HG03378 (cell line): ENCODE data around the gene MAD1L1.

ENCODE experiments used
- ATAC-seq: cut with Tn5 transposase; IDR thresholded peaks from one replicate; pipeline ENCODE4 v1.9.1; 2021; ENCODE audit warnings: mild to moderate bottlenecking, moderate library complexity; ENCODE audit not compliant: unreplicated experiment

The MAD1L1 gene

DNA sequence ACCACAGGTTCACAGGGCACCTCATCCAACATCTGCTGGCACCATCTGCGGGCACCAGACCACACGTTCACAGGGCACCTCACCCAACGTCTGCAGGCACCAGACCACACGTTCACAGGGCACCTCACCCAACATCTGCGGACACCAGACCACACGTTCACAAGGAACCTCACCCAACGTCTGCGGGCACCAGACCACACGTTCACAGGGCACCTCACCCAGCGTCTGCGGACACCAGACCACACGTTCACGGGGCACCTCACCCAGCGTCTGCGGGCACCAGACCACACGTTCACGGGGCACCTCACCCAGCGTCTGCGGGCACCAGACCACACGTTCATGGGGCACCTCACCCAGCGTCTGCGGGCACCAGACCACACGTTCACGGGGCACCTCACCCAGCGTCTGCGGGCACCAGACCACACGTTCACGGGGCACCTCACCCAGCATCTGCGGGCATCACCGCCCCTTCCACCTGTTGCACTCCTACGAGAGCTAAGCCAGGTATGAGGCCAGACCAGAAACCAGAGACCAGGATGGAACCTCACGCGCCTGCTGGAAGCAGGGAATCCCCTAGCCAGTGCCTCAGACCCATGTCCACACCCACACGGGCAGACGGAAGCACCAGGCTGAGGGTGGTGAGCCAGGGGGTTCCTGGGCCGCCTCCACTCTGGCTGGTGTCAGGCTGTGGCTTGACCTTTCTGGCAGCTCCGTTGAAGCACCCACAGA is 182.8 kb downstream of the MAD1L1 start:
- no peak for ATAC-seq

DNA sequence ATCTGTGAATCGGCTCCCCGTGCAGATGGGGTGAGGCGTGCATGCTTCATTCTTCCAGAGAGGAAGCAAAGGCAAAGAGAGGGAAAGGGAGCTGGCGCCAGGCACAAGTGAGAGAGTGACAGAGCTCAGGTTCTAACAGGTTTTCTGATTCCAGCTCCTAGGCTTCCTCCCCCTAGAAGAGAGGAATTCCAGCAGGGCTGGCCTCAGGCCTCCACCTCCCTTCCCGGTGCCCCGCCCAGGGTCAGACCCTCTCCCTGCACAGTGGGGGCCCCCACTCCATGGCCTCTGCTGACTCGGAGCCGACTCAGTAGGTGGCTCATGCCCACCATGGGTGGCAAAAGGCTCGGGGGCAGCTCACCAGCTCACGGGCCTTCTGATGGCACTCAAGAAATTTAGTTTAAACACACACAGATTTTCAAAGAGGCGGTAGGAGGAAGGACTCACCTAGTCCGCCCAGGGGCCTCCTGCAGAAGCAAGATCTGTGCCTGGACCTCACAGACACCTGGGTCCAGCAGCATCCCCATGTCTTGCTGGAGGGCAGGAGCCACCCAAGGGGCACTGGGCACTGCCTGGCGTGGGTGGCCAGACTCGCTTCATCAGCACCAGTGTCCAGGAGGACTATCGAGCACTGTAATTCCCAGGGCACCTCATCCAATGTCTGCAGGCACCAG is 183.5 kb downstream of the MAD1L1 start:
- ATAC-seq = no peak

DNA sequence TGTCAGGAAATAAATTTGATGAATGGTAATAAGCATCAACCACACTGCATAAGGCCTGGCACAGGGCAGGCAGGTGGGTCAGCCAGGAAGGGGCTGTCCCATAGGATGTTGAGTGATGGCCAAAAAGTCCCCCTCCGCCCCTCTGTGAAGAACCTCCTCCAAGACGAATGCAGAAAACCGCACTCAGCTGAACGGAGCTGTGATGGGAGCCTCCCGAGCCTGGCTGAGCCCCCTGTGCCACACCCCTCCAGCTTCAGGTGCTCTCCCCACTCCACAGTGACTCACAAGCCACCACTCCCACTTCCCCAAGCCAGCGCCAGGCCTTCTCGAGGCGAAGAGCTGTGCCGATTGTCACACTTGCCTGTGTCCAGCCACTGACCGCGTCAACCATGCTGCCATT is 184.2 kb downstream of the MAD1L1 start:
- no peak for ATAC-seq

DNA sequence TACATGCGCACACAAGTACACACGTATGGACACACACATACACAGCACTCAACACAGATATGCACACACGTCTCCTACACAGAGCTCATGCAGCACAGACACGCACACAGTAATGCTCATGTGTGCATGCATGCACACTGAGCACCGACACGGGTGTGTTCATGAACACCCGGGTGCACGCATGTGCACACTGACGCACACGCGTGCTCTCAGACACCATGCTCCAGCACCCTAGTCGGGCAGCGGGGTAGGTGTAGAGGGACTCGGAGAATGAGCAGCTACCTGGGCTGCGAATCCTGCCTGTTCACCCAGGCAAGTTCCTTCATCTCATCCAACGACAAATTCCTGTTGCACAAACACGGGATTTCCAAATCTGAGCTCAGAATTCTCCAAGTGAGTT is 184.7 kb downstream of the MAD1L1 start:
- no peak for ATAC-seq

DNA sequence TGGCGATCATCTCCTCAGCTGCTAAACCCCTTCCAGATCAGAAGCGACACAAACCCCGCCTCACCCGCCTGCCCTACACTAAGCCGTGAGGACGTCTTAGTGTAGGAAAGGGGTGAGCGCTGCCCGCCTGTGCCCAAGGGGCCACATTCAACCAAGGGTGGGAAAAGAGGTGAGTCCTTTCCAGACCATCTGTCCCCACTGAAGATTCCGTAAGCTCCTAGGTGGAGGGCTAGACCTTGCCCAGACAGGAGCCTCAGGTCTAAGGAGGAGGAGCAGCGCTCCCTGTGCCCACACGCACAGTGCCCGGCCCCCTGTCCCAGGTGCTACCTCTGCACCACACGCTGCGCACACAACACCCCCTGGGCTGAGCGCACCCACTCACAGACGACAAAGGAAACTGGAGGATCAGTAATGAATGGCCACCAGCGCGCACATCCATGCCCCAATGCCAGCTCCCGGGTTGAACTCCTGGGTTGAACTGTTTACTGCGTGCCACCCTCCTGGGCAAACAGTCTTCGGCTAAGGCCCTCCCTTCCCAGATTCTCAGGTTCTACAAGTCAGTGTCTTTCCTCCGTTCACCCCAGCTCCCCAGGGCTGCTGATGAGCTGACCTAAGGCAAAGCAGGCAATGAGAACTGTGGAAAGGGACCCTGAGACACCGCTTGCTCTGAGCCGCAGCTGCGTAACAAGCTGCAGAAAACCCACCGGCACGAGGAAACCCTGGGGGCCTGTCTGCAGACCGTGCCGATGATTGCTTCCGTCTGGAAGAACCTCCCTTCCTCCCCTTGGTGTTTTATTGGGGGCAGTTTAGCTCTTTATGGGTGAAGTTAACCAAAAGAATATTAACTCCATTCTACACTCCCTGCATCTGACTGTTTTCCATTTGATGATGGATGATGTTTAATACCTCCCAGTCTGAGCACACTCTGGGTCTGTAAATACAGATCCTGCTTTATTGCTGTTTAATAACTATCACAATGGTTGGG is 185.9 kb downstream of the MAD1L1 start:
- ATAC-seq = no peak

DNA sequence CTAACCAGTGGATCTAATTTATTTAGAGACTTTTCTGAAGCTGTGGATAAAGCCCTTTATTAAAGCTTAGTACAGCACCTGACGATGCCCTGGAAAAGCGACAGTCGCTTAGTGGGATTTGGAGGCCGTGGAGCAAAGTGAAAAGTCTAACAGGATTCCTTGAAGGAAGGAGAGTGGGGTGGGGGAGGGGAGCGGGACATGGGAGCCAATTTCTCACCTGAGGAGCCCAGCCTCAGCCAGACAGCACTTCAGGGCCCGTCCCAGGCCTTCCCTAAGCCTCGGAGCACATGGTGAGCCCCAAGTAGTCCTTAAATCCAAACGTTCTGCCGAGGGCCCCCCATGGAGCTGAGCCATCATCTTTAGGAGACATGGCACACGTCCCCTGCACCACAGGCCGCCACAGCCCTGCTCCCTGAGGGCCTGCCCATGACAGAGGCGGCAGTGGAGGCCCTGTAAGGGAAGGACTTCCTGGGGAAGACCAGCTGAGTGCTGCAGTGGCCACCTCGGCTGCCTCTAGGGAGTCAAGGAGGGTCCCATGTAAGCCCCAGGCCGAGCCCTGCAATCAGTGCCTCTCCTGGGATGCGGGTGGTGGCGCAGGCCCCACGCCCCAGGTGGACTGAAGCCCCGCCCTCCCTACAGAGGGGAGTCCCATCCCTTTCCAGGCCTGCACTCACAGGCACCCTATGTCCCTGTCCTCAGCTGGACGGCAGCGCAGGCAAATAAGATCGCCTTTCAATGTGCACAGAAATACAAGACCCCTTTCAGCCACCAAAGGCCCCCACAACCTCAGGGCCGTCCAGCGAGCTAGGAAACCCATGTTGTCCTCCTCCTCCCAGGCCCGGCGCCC is 187.0 kb downstream of the MAD1L1 start:
- no peak for ATAC-seq

DNA sequence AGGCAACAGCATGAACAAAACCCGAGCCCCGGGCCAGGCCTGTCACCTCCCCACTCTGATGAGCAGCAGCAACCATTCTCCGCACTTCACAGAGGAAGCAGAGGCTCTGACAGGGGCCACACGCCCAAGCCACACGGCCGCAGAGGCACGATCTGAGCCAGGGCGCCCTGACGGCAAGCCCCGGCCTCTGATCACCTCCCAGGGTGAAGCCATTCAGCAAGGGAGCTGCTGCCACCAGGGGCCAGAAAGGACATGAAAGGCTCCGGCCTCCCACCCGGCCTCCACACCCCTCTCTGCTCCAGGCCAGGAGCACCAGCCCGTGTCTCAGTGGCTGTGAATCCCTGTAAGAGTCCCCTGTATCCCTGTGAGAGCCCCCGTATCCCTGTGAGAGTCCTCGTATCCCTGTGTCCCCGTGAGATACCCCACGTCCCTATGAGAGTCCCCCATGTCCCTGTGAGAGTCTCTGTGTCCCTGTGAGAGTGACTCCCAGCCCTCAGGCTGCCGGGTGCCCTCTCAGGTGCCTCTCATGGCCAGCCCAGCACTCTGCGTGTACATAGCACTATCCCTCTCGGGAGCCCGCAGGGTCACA is 187.8 kb downstream of the MAD1L1 start:
- no peak for ATAC-seq

DNA sequence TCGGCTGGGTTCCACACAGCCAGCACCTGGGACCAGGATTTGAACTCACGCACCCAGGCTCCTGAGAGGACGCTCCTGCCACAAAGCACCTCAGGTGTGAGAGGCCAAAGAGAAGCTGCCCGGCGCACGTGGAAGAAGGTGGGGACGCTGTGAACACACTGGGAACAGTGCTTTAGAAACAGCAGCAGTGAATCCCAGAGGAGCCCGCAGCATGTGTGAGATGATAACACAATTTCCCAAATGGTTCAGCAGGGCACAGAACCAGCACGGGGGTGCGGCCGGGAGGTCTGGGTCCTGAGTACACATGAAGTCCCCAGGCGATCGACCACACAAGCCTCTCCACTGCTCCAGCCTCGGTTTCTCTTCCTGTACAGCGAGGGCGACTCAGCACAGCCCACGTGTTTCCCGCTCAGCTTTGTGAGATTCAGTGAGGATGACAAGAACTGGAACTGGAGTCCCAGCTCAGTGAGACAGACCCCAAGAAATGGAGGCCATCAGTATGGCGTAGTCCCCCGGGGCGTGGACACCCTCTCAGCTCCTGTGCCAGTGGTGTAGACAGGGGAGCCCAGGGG is 188.3 kb downstream of the MAD1L1 start:
- ATAC-seq = no peak

DNA sequence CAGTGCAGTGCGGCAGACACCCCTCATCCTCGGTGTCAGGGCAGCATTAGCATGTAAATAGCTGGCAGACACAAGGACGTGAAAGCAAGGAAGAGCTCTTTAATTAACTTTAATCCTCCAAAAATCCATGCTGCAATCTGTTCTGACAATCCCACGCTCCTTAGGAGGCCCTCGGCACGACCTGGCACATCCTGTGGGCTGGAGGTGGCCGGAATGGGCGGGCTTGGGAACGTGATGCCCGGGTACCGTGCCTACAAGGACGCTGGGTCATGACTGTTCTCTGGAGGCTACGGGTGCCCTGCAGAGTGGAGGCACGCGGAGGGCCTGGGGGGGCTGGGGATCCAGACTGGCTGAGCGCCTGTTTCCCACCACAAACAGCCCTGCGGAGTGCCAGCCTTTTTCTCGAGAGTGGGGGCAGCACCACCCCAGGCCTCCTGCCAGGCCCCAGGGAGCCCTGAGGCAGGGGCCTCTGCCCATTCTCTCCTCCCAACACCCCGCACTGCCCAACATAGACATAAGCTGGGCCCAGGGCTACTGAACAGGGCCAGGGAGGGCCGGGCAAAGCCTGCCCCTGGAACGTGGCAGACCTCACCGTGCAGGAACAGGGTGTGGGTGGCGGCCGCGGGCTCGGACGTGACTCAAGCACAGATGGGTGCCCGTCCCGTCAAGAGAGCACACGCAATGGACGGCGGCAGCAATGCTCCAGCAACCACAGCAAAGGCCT is 189.3 kb downstream of the MAD1L1 start:
- no peak for ATAC-seq

DNA sequence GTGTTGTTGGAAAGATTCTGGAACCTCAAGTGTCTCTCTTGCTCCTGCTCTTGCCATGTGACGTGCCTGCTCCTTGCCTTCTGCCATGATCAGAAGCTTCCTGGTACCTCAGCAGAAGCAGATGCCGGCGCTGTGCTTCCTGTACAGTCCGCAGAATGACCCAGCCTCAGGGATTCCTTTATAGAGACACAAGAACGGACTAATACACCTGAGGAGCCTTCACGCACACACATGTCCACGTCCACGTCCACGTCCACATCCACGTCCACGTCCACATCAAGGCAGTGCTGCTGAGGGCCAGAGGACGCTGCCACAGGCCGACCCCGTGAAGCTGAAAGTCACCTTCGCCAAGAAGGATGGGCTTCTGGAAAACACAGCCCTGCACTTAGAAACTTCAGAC is 190.1 kb downstream of the MAD1L1 start:
- ATAC-seq = no peak

DNA sequence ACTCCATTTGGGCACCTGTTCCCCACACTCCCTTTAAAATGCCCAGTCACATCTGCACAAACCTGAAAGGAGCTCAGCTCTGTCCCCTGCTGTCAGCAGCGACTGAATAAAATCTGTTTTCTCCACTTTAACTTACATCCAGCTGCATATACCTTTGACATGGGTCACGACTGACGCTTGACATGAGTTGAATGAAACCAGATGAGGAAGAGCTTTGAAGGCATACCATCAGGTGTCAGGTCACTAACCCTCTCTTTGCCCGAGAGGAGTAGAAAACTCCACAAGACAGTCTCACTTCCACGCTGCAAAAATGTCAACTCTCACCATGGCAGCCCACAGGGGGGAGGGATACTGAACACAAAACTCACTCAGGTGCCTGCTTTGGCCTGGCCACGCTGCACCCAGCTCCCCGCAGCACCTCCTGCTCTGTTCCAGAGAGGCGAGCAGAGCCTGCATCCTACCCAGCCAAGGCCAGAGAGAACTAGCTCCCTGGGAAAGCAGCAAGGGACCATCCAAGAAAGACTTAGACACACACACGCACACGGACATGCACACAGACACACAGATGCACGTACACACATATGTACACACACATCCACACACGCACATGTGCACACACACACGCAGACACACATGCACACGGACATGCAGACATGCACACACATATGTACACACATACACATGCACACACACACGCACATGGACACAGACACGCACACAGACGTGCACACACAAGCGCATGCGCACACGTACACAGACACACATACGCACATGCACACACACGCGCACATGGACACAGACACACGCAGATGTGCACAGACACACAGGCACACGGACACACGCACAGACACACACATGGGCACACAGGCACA is 191.0 kb downstream of the MAD1L1 start:
- no peak for ATAC-seq

DNA sequence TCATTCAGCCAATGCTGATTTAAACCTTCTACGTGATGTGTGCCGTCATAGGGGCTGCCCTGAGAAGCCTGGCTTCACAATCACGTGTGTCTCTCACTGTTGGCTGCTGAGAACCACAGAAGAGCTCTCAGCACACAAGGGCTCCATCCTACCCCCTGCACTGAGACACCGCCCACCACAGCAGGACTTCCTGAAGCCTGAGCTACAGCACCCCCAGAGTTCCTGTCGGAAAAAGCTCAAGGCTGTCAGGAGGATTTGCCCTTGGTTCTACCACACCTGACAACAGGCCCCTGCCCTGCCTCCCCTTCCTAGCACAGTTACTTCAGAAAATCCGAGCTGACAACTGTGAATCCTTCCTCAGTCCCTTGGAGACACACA is 191.9 kb downstream of the MAD1L1 start:
- ATAC-seq = no peak

DNA sequence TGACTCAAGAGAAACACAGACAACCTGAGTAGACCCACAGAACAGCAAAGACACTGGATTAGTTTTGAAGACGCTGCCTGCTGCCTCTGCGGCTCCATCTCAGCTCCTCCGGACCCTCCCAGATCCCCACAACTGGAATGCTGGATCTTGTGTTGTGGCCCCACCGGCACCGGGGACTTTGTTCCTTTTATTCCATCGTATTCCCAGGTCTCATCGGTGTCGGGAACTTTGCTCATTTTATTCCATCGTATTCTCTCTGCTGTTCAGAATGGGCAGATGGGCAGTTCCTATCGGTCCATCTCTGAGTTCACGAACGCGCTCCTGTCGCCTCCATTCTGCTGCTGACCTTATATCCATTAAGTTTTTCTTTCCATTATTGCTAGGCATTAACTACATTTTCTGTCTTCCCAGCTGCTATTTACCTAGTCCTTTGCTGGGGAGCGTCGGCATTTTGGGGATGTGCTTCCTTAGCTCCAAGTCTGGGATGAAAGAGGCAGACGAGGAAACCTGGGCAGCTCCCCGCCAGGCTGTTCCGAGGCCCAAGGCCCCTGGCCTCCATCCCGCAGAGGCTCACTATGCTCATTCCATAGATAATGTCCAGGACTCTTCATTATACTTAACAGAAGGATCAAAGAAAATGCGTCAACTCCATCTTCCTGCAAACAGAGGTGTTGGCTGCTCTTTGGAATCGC is 192.4 kb downstream of the MAD1L1 start:
- ATAC-seq = no peak

DNA sequence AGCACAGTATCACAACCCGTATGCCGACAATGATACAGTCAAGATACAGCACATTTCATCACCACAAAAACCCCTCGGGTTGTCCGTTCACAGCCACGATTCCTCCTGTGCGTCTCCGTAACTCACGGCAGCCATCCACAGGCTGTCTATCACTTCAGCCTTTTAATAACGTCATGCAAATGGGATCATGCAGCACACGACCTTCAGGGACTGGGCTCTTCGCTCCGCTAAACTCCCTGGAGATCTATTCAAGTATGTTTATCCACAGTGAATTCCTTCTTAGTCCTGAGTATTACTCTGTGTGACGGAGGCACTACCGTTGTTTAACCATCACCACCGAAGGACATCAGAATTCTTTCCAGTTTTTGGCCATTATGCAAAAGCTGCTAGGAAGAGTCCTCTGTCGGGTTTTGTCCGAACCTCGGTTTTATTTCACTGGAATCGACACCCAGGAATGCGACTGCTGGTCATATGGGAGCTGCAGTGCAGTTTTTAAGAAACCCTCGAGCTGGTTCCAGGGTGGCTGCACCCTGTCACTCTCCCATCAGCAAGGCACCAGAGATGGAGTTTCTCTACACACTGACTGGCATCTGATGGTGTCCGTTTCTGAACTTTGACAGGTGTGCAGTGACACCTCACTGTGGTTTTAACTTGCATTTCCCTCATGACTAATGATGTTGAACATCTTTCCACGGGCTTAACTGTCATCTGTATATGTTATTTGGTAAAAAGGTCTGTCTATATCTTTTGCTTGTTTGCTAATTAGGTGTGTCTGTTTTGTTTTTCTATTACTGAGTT is 193.6 kb downstream of the MAD1L1 start:
- no peak for ATAC-seq

DNA sequence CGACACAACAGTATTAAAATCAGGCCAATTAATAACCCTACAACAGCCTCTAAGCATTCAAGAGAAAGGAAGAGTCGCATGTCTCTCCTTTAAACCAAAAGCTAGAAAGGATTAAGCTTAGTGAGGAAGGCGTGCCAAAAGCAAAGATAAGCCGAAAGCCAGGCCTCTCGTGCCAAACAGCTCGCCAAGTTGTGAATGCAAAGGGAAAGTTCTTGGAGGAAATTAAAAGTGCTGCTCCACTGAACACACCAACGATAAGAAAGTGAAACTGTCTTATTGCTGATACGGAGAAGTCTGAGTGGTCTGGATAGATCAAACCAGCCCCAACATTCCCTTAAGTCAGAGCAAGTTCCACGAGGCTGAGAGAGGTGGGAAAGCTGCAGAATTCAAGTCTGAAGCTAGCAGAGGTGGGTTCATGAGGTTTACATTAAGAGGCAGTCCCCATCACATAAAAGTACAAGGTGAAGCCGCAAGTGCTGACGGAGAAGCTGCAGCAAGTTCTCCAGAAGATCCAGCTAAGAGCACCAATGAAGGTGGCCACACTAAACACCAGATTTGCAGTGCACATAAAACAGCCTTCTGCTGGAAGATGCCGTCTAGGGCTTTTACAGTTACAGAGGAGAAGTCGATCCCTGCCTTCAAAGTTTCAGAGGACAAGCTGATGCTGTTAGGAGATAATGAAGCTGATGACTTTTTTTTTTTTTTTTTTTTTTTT is 194.8 kb downstream of the MAD1L1 start:
- no peak for ATAC-seq

DNA sequence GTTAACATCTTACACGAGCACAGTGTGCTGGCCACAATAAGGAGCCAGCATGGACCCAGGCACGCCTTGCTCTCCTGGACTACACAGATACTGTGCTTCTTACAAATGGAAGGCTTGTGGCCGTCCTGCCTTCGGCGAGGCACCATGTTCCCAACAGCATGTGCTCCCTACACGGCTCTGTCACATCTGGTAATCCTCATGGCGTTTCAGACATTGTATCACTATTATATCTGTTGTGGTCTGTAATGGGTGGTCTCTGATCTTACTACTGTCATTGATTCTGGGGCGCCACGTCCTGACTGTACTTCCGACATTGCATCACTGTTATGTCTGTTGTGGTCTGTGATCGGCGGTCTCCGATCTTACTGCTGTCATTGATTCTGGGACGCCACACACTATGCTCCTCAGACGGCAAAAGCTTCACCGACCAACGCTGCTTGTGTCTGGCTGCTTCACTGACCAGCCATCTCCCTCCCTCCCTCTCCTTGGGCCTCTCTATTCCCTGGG is 195.4 kb downstream of the MAD1L1 start:
- ATAC-seq = no peak
